Measurements from ENCODE around the gene BST1.

- TF ChIP-seq CTCF (IDR thresholded peaks at IDR 0.05; ENCODE audit: low read depth, low read length, poor library complexity, severe bottlenecking) (no peak), EZH2phosphoT487 (IDR thresholded peaks at IDR 0.05; ENCODE audit: borderline replicate concordance, low read length) (no peak)
Measured at GRCh38 chr4:15657366-15657765, 45.5 kb upstream of the BST1 start.

Data from DOHH2 (cell line).